GM19468 (cell line): Measurements from ENCODE around the gene ZYG11B.
"Not testable (repeated sequence)": the region's sequence is repeated elsewhere in the genome, so short reads cannot be mapped to it uniquely, and the experiment has no call there.

ENCODE experiments used
- ATAC-seq: cut with Tn5 transposase; IDR thresholded peaks from one replicate; pipeline ENCODE4 v1.9.1; 2021; ENCODE audit warnings: mild to moderate bottlenecking, moderate library complexity, moderate number of reproducible peaks; ENCODE audit not compliant: unreplicated experiment; ENCODE audit errors: extremely low read depth

The ZYG11B gene

DNA sequence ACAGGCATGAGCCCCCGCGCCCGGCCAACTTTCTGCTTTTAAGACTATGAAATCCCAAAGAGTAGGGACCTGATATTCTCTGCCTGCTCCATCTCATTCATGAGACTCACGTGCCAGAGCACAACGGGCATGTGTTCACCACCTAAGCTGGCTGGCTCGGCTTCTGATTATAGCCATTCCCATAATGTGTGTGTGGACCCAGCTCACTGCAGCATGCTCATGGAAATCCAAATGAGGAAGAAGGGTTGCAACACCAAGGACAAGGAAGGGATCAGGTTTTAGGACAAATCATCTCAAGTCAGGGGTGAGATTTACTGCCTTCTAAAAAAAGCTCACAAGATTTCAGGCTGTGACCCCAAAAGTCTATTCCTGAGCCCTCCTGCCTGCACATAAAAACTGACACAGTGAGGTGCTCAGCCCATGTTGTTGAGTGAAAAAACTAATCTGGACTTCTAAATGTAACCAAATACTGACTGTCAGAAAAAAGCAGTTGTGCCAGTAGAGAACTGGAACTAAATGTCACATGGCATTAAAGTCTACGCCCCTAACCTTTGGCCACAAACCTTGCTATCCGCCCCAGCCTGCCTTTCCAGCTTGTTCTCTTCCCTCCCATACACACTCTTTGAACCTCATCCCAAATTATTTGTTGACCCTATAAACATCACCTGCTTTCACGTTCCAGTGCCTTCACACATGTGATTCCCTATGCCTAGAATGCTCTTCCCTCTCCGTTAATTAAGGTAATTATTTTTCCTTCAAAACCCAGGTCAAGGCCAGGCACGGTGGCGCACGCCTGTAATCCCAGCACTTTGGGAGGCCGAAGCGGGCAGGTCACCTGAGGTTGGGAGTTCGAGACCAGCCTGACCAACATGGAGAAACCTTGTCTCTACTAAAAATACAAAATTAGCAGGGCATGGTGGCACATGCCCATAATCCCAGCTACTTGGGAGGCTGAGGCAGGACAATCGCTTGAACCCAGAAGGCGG is 19.0 kb upstream of the ZYG11B start:
- ATAC-seq, result no peak

DNA sequence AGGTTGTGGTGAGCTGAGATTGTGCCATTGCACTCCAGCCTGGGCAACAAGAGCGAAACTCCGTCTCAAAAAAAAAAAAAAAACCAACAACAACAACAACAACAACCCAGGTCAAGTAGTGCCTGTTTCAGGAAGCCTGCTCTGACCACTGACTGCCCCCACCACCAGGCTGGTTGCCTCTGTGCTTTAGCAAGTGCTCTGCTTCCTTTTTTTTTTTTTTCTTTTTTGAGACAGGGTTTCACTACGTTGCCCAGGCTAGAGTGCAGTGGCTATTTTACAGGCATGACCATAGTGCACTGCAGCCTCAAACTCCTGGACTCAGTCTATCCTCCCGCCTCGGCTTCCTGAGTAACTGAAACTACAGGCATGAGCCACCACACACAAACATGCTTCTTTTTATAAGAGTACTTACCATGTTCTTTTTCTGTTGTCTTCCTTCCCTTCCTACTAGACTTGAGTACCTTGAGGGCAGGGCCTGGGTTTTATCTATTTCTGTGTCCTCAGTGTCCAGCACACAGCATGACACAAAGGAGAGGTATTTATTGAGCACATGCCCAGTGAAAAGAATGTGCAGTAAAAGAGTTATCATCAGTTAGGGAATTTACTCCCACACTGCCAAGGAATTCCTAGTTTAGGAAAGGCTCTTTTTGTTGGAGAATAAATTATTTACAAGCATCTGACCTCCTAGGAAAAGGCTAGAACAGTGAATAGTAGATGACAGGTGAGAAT is 18.2 kb upstream of the ZYG11B start:
- no peak for ATAC-seq

DNA sequence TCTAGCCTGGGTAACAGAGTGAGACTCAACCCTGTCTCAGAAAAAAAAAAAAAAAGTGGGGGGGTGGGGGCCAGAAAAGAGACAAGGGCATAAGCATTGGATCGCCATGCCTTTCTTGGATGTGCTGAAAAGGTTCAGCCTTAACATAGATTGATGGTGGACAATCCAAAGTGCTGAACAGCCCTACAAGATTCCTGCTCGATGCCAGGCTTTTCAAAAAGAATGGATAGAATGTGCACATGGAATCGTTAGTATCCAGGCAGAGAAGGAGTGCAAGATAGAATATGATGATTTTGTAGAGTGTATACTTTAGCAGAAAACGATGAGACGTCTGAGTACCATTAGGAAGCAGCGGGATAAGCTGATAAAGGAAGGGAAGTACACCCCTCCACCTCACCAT is 17.2 kb upstream of the ZYG11B start:
- no peak for ATAC-seq

DNA sequence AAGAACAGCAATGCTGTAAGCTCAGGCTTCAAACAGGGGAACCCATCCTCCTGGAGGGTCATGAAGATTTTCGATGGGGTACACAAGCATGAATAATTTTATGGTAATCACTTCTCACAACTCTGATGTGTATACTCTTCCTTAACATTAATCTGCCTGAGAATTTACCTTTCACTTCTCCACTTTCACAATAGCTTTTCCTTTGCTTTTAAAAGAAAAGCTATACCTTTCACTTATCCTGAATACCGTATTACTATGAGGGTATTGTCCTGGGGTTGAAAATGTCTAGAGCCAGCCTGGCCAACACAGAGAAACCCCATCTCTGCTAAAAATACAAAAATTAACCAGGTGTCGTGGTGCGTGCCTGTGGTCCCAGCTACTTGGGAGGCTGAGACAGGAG is 12.7 kb upstream of the ZYG11B start:
- ATAC-seq, result no peak

DNA sequence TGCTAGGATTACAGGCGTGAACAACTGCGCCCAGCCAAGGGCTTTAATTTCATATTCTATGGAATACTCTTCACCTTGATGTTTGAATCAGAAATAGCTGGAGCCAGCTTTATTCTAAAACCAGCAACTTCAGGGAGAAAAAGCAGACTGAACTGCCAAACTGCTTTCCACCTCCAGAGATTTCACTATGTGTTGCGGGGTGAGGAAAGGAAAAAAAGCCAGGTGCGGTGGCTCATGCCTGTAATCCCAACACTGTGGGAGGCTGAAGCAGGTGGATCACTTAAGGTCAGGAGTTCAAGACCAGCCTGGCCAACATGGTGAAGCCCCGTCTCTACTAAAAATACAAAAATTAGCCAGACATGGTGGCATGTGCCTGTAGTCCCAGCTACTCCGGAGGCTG is 11.0 kb upstream of the ZYG11B start:
- ATAC-seq, result not testable (repeated sequence)

DNA sequence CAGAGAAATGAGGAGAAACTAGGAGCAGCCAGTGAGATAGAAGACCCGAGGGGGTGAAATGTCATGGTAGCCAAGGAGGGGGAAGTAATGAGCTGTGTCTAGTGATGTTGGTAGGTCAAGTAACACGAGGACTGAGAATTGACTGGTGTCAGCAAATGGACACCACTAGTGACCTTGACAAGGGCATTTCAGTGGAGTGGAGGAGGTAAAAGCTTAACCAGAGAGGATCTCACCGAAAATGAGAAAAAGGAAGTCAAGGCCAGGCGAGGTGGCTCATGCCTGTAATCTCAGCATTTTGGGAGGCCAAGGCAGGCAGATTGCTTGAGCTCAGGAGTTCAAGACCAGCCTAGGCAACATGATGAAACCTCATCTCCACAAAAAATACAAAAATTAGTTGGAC is 3.0 kb upstream of the ZYG11B start:
- ATAC-seq, result no peak

DNA sequence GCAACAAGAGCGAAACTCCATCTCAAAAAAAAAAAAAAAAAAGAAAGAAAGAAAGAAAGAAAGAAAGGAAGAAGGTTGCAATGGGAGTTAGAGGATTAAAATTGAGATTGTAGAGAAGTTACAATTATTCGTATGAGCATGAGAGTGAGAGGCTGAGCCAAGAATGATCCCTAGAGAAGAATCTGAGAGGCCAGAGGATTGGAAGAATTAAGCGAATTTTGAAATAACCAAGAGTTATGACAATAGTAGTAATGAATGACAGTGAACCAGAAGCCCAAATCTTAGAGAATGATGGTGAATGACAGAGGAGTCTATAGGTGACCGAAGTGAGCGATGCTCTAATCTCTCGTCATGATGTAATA is 369 bp upstream of the ZYG11B start:
- no peak for ATAC-seq

DNA sequence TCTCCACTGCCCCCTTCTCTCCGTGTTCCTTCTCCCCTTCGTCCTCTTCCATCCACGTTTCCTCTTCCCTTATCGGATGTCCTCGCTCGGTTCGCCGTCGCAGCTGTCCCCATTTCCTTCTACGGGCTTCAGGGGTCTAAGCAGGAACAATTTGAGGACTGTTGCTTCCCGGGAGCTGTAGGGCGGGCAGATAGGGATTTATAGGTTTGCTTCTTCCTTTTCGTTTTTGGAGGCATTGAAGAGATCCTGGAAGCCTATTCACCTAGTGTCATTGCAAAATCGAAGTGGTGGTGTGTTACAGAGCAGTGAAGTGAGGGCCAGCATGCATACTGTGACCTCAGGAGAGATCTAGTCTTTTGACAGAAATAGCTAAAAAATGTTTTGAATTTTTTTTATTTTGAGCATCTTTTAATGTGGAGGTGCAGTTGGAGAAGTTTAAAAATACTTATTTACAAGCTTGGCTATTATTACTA is 897 bp downstream of the ZYG11B start:
- ATAC-seq, result no peak

DNA sequence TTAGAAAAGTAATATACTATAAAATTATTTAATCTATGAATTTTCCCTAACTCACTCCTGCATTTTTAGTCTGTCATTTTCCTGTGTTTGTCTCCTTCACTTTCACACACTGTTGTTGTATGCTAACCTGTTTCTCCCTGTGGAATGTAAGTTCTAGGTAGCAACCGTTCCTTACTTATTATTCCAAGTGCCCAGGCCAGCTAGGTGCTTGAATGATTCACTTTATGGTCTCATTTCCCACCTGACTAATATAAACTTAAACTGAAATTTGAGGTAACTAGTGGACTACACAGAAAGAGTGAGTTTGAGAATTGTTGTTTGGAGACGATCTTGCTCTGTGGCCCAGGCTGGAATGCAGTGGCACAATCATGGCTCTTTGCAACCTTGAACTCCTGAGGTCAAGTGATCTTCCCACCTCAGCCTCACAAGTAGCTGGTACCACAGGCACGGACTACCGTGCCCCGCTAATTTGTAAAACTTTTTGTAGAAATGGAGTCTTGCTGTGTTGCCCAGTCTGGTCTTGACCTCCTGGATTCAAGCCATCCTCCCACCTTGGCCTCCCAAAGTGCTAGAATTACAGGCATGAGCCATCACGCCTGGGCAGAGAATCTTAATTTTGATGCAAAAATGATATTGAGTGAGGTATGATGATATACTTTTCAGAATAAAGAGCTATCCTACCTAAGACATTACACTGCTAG is 1.9 kb downstream of the ZYG11B start:
- no peak for ATAC-seq

DNA sequence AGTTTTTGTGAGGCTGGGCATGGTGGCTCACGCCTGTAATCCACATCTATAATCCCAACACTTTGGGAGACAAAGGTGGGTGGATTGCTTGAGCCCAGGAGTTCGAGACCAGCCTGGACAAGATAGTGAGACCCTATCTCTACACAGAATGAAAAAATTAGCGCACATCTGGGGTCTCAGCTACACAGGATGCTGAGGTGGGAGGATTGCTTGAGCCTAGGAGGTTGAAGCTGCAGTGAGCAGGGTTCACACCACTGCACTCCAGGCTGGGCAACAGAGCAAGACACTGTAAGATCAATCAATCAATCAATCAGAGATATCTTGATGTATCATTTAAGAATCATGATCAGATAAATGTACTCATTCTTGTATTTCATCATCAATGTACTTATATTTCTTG is 7.1 kb downstream of the ZYG11B start:
- ATAC-seq, result no peak

DNA sequence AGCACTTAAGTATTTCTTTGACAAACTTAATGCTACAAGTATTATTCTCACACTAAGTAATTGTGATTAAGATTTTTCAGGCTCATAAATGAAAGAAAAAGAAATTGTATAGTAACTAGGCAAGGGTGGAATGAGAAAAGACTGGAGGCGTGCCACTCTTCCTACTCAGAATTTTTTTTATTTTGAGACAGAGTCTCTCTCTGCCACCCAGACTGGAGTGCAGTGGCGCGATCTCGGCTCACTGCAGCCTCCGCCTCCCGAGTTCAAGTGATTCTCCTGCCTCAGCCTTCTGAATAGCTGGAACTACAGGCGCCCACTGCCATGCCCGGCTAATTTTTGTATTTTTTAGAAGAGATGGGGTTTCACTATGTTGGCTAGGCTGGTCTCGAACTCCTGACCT is 9.1 kb downstream of the ZYG11B start:
- not testable (repeated sequence) for ATAC-seq

DNA sequence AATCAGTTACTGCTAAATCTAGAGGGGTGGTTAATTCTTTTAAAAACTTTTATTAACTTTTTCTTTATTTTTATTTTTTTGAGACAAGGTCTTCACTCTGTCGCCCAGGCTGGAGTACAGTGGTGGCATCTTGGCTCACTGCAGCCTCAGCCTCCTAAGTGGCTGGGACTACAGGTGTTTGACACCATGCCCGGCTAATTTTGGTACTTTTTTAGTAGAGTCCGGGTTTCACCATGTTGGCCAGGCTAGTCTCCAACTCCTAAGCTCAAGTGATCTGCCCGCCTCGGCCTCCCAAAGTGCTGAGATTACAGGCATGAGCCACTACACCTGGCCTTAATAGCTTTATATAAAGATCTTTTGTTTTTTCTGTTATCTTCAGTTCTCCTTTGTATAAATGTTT is 11.9 kb downstream of the ZYG11B start:
- ATAC-seq, result no peak

DNA sequence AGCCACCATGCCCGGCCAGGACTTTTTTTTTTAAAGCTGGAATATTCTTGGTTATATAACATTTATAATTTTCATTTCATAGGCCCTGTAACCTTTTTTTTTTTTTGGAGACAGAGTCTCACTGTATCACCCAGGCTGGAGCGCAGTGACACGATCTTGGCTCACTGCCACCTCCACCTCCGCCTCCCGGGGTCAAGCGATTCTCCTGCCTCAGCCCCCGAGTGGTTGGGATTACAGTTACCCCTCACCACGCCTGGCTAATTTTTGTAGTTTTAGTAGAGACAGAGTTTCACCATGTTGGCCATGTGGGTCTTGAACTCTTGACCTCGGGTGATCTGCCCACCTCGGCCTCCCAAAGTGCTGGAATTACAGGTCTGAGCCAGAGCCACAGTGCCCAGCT is 12.6 kb downstream of the ZYG11B start:
- no peak for ATAC-seq

DNA sequence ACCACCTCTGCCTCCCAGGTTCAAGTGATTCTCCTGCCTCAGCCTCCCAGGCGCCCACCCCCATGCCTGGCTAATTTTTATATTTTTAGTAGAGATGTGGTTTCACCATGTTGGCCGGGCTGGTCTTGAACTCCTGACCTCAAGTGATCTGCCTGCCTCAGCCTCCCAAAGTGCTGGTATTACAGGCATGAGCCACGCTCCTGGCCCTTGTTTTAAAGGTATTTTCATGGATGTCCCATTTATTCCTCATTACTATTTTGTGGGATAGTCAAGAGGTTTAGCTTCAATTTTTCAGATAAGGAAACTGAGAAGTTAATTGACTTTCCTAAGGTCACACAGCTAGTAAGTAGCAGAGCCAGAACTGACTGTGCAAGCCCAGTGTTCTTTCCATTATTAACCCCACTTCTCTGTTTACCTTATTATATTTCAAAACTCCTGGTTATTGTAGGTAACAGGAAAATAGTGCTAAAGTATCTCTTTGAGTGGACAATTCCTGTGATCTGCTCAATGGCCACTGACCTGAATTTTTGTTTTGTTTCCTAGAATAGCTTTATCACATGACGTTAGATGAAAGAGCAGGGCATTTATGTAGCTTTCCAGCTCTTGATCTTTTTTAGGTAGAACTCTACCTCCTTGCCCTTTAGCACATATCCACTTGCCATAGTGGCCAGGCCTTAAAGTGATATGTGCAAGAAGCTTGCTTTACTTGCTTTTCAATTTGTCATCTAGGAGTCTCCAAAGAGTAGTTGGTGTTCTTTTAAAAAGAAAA is 13.6 kb downstream of the ZYG11B start:
- ATAC-seq, result no peak

DNA sequence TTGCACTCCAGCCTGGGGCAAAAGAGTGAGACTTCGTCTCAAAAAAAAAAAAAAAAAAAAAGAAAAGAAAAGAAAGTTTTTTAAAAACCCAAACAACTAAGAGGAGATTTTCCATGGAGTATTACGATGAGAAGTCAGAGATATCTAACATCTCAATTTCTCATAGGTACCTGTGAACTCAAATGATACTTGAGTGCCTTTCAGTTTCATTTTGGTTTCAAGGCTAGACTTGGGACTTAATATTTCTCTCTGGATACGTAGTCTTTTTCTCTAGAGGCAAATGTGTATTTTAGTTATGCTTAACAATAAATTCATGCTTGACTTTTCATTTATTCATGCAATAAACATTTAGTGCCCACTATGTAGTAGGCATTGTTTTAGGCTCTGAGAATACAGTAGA is 15.0 kb downstream of the ZYG11B start:
- ATAC-seq, result no peak

DNA sequence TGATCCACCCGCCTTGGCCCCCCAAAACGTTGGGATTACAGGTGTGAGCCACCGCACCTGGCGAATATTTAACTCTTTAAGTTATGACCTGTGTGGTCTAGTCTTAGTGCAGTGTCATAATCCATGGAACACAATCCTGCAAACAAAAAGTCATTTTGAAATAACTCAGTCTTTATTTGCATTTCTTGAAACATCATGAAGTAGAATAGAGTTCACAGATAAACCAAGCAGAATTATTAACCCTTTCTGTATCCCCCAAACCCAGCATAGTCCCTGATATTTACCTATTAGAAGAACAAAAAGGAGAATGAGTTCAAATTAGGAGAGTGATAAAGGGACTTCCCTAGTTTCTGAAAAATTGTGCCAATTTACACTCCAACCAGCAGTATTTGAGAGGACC is 19.9 kb downstream of the ZYG11B start:
- ATAC-seq, result no peak

DNA sequence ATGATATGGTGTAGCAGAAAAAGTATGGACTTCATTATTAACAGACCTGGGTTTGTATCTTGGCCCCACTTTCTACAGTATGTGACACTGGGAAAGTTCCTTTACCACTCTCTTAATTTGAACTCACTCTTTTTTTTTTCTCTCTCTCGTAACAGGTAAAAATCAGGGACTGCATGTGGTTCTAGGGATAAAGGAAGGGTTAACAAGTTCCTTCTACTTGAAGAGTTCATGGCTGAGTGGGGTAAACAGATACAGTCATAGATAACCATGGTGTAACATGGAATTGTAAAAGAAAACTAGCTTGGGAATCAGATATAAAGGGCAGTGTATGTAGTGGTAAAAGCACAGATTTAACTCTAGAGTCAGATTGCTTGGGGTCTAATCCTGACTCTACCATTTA is 21.2 kb downstream of the ZYG11B start:
- ATAC-seq, result no peak

DNA sequence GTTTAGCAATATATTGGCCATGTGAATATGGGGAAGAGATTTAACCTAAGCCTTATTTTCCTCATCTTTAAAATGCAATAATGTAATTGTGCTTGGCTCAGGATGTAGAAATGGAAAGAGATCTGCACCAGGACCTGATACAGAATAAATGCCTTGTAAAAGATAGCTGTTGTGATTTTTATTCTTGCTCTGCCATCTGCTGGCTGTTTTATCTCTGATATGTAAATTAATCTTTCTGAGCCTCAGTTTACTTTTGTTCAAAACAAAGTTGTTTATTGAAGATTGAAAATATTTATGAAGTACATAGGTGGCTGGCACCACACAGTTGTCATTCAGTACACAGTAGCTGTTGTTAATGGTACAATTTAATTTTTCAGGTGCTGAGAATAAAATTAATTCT is 21.9 kb downstream of the ZYG11B start:
- ATAC-seq, result no peak

DNA sequence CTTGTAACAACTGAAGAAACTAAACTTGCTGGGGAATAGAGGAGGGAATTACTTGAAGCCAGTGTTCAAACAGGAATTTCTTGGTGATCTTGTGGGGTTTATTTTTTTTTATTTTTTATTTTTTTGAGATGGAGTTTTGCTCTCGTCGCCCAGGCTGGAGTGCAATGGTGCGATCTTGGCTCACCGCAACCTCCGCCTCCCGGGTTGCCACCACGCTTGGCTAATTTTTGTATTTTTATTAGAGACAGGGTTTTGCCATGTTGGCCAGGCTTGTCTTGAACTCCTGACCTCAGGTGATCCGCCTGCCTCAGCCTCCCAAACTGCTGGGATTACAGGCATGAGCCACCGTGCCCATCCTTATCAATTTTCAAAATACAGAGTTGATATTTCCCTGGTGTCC is 23.2 kb downstream of the ZYG11B start:
- not testable (repeated sequence) for ATAC-seq

DNA sequence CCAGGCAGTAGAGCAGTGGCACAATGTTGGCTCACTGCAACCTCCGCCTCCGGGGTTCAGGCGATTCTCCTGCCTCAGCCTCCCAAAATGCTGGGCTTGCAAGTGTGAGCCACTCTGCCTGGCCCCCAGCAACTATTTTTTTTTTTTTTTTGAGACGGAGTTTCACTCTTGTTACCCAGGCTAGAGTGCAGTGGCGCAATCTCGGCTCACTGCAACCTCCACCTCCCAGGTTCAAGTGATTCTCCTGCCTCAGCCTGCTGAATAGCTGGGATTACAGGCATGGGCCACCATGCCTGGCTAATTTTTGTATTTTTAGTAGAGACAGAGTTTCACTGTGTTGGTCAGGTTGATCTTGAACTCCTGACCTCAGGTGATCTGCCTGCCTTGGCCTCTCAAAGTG is 23.9 kb downstream of the ZYG11B start:
- ATAC-seq, result not testable (repeated sequence)
